Measurements from ENCODE around the gene SPTLC1.

DNA sequence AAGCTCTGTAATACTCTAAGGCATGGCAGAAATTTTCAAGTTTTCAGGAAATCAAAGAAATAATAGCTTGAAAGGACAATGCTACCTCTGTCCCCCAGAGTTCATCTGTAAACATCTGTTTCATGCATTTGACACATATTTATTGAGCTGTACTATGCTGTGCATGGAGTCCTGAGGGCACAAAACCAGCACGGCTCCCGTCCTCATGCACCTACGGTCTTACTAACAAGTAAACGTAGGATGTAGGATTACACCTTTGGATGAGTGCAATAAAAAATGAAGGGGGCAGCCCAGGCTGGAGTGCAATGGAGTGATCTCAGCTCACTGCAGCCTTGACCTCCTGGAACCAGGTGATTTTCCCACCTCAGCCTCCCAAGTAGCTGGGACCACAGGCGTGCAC is 81.9 kb downstream of the SPTLC1 start:
- no peak for TF ChIP-seq NRF1 (conservative IDR thresholded peaks at IDR 0.05; ENCODE audit: low read depth, low read length)
- TF ChIP-seq, protein P1, sequence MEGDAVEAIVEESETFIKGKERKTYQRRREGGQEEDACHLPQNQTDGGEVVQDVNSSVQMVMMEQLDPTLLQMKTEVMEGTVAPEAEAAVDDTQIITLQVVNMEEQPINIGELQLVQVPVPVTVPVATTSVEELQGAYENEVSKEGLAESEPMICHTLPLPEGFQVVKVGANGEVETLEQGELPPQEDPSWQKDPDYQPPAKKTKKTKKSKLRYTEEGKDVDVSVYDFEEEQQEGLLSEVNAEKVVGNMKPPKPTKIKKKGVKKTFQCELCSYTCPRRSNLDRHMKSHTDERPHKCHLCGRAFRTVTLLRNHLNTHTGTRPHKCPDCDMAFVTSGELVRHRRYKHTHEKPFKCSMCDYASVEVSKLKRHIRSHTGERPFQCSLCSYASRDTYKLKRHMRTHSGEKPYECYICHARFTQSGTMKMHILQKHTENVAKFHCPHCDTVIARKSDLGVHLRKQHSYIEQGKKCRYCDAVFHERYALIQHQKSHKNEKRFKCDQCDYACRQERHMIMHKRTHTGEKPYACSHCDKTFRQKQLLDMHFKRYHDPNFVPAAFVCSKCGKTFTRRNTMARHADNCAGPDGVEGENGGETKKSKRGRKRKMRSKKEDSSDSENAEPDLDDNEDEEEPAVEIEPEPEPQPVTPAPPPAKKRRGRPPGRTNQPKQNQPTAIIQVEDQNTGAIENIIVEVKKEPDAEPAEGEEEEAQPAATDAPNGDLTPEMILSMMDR (IDR thresholded peaks at IDR 0.05 in 2 of 3, conservative IDR thresholded peaks at IDR 0.05 in 1 of 3; ENCODE audit: control insufficient read depth in 2 of 3, extremely low read depth in 1 of 3, insufficient read depth in 1 of 3, low read depth in 3 of 3, low read length in 3 of 3): no peak
- no peak for TF ChIP-seq CREM (IDR thresholded peaks at IDR 0.05; ENCODE audit: low read depth)
- no peak for TF ChIP-seq SP1 (IDR thresholded peaks at IDR 0.05; ENCODE audit: low read depth, low read length)
- TF ChIP-seq BHLHE40 (IDR thresholded peaks at IDR 0.05; ENCODE audit: borderline replicate concordance in 1 of 2, low read depth in 2 of 2, low read length in 1 of 2): no peak
- no peak for TF ChIP-seq RAD21 (IDR thresholded peaks at IDR 0.05; ENCODE audit: insufficient read depth, low read depth, low read length)
- no peak for TF ChIP-seq RFX5 (IDR thresholded peaks at IDR 0.05; ENCODE audit: low read depth, low read length)

All from GM12878 (cell line).